Forelimb muscle (tissue), 1 donor: Measurements from ENCODE around the gene GTF2B. TPM values are rescaled to one million over a fixed set of nuclear protein-coding genes. Genes with fewer than 3 reads are reported as not detected.
"Not testable (repeated sequence)": the region's sequence is repeated elsewhere in the genome, so short reads cannot be mapped to it uniquely, and the experiment has no call there.

Experiments
- DNase-seq: peaks from one replicate; pipeline ENCODE4 v3.0.0-alpha.2; 2013; ENCODE audit warnings: low read depth
- polyA plus RNA-seq: library from polyadenylated mRNA; unstranded; fragments of 120-200 nt; gene quantifications from one replicate; pipeline ENCODE4 v1.2.1, GENCODE V29; 2013; ENCODE audit not compliant: insufficient read length

The GTF2B gene, protein sequence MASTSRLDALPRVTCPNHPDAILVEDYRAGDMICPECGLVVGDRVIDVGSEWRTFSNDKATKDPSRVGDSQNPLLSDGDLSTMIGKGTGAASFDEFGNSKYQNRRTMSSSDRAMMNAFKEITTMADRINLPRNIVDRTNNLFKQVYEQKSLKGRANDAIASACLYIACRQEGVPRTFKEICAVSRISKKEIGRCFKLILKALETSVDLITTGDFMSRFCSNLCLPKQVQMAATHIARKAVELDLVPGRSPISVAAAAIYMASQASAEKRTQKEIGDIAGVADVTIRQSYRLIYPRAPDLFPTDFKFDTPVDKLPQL
- 35.0 TPM for polyA plus RNA-seq

- peak; percentile 96 for DNase-seq
Observed at GRCh38 chr1:88891318-88891950, at the start of gene GTF2B. TSS of gene GTF2B (minus strand) at chr1:88891567. CDS start at chr1:88891499, 68 bp downstream.

GRCh38 chr1:88938528-88938927, 47.2 kb upstream of the GTF2B start:
- not testable (repeated sequence) for DNase-seq

GRCh38 chr1:88936760-88937342, 45.5 kb upstream of the GTF2B start:
- no peak for DNase-seq

- DNase-seq, result no peak
Observed at GRCh38 chr1:88936223-88936523, 44.8 kb upstream of the GTF2B start.

- DNase-seq, result peak; percentile 8
Observed at GRCh38 chr1:88935522-88936222, 44.3 kb upstream of the GTF2B start.

GRCh38 chr1:88930176-88930575, 38.8 kb upstream of the GTF2B start:
- DNase-seq, result not testable (repeated sequence)

DNA sequence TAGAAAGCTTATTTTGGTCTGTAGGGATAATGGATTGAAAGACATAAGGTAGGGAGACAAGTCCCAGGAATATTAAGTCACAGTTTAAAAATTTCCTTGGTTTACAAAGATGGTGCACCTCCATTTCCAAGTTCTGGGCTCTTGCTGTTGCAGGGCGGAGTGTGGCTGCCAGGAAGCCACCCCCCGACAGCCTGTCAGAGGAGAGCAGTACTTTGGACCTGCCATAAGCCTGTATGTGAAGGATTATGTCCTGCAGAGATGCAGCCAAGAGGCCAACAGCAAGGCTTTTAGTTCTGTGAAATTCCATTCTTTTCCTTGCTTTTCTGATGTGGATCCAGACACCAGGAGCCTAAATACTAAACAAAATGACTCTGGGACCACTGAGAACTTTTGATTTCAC, 31.9 kb upstream of the GTF2B start:
- DNase-seq, result no peak

- no peak for DNase-seq
Observed at GRCh38 chr1:88922214-88922613, 30.8 kb upstream of the GTF2B start.

- DNase-seq, result no peak
Observed at GRCh38 chr1:88920845-88921244, 29.5 kb upstream of the GTF2B start.

DNA sequence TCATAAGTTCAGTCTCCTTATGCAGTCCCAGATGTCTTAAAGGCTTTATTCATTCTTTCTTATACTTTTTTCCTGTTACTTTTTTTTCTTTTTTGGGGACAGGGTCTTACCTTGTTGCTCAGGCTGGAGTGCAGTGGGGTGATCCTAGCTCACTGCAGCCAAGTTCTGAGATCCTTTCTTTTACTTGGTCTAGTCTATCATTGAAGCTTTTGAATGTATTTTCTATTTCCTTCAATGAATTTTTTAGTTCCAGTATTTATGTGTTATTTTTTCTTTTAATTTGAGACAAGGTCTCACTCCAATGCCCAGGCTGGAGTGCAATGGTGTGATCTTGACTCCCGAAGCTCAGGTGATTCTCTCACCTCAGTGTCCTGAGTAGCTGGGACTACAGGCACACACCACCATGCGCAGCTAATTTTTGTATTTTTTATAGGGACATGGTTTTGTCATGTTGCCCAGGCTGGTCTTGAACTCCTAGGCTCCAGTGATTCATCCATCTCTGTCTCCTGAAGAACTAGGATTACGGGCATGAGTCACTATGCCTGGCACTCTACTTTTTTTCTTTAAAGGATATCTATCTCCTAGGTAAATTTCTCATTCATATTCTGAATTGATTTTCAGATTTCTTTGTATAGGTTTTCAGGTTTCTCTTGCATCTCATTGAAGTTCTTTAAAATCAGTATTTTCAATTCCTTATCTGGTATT, 26.1 kb upstream of the GTF2B start:
- DNase-seq, result no peak

GRCh38 chr1:88916883-88917282, 25.5 kb upstream of the GTF2B start:
- DNase-seq, result no peak

GRCh38 chr1:88911800-88912199, 20.4 kb upstream of the GTF2B start:
- DNase-seq, result not testable (repeated sequence)

GRCh38 chr1:88911161-88911560, 19.8 kb upstream of the GTF2B start:
- no peak for DNase-seq

GRCh38 chr1:88910401-88910800, 19.0 kb upstream of the GTF2B start:
- no peak for DNase-seq

DNA sequence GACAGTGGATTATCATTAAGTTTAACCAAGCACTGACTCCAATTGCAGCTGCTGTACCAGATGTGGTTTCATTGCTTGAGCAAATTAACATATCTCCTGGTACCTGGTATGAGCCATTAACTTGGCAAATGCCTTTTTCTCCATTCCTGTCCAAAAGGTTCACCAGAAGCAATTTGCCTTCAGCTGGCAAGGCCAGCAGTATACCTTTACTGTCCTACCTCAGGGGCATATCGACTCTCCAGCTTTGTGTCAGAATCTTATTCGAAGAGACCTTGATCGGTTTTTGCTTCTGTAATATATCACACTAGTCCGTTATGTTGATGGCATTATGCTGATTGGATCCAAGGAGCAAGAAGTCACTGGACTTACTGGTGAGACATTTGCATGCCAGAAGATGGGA, 9.5 kb upstream of the GTF2B start:
- DNase-seq, result no peak

DNA sequence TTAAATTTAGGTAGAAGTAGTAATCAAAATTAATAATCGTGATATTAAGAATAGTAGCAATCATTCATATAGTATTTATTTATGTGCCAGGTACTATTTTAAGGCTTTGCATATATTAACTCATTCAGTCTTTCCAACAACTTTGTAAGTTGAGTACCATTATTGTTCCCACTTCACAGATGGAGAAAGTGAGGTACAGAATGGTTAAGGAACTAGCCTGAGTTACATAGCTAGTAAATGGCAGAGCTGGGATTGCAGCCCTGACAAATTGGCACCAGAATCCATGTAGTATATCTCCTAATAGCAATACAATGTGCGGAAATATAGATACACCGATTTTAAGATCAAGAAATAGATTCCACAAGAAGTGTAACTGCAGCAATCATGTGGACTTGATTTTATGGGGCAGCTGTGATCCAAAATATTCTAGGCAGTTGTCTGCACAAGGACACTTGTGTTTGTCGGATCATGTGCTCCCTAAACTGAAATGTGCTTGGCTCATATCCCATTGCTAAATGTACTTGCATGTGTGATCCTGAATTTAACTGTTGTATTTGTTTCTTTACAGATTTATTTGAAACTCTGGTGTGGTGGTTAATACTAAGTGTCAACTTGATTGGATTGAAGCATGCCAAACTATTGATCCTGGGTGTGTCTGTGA, 5.8 kb upstream of the GTF2B start:
- no peak for DNase-seq

- DNase-seq, result no peak
Observed at GRCh38 chr1:88892357-88892877, 1.1 kb upstream of the GTF2B start.

DNA sequence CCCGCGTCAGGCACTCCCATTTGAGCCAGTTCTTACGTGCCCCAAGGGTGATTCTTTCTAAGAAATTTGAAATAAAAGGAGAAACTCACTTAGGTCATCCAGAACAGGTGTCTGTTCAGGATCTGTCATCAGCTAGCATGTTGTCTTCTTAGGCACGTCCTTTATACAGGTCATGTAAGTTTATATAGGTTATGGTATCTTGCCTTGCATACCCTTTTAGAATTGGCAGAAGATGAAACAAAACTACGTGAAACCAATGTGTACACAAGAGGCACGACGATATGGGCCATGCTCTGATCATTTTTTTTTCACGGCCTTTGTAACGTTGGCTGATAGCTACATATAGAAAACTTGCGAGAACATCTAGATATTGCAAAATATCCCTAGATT, 579 bp upstream of the GTF2B start:
- DNase-seq, result no peak

- DNase-seq, result no peak
Observed at GRCh38 chr1:88890791-88891317, 513 bp downstream of the GTF2B start.

DNA sequence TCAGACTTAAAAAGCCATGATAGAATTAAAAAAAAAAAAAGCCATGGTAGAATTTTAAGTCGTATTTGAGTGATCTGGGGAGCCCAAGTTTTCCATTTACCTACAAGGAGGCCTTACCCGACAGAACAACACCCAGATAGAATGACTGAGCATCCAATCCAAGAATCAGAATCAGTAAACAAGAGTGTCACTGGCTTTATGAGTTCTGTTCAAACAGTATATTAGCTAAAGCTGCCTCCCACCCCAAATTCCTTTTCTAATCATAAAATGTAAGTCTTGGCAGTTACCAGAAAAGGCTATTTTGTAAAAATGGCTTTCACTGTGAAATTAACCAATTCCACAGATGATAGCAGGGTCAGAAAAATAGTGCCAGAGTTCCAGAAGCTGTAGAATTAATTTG, 1.2 kb downstream of the GTF2B start:
- DNase-seq, result no peak

DNA sequence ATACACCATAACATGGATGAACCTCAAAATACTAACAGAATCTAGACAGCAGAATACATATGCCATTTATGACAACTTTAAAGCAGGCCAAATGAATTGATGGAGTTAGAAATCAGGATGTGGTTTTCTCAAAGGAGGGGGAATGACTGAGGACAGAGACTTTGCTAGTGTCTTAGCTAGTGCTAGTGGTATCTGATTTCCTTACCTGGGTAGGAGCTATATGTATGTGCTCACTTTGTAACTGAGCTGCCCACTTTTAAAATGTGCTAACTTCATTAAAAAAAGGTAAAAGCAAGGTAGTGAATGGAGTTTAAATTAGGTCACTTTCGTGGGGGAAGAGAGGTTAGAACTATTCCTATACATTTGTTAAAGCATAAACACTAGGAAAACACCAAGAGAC, 2.6 kb downstream of the GTF2B start:
- DNase-seq, result no peak
